ENCODE data around the gene C8B. TPM values are rescaled to one million over a fixed set of nuclear protein-coding genes. Genes with fewer than 3 reads are reported as not detected.
A peak's percentile ranks its signal among the peaks of the same experiment; 100 is the strongest.

Gene C8B
- total and polyA plus RNA-seq, 2 experiments from 2014 or later = not detected

GRCh38 chr1:56934430-56935060 is 31.3 kb downstream of the C8B start:
- Mint-ChIP-seq H3K27me3 (ENCODE audit: insufficient read depth, low read depth, poor library complexity) (peaks cover 7% of the 10 kb centered on the region), H3K27ac (no peak overlapping the region), H3K4me3 (no peak overlapping the region), H3K9me3 (no peaks in the 10 kb centered on the region), H3K4me1 (peaks cover 28% of the 10 kb centered on the region), H3K36me3 (ENCODE audit: low read depth) (no peaks in the 10 kb centered on the region)
- TF ChIP-seq ZNF114 (CRISPR knock-in tag; IDR thresholded peaks at IDR 0.05) = no peak
- TF ChIP-seq STAT1 (IDR thresholded peaks at IDR 0.05; ENCODE audit: unreplicated experiment) = no peak
- TF ChIP-seq JUNB (IDR thresholded peaks at IDR 0.05; ENCODE audit: unreplicated experiment) = no peak
- TF ChIP-seq ZNF331 (CRISPR knock-in tag; IDR thresholded peaks at IDR 0.05; ENCODE audit: low read depth) = no peak
- no peak for TF ChIP-seq POLR2AphosphoS5 (IDR thresholded peaks at IDR 0.05; ENCODE audit: low read depth)
- TF ChIP-seq ETS1 (IDR thresholded peaks at IDR 0.05) = no peak
- TF ChIP-seq, protein P1, sequence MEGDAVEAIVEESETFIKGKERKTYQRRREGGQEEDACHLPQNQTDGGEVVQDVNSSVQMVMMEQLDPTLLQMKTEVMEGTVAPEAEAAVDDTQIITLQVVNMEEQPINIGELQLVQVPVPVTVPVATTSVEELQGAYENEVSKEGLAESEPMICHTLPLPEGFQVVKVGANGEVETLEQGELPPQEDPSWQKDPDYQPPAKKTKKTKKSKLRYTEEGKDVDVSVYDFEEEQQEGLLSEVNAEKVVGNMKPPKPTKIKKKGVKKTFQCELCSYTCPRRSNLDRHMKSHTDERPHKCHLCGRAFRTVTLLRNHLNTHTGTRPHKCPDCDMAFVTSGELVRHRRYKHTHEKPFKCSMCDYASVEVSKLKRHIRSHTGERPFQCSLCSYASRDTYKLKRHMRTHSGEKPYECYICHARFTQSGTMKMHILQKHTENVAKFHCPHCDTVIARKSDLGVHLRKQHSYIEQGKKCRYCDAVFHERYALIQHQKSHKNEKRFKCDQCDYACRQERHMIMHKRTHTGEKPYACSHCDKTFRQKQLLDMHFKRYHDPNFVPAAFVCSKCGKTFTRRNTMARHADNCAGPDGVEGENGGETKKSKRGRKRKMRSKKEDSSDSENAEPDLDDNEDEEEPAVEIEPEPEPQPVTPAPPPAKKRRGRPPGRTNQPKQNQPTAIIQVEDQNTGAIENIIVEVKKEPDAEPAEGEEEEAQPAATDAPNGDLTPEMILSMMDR (conservative IDR thresholded peaks at IDR 0.05; ENCODE audit: low read depth in 2 of 2) = no peak
- TF ChIP-seq, protein P2, sequence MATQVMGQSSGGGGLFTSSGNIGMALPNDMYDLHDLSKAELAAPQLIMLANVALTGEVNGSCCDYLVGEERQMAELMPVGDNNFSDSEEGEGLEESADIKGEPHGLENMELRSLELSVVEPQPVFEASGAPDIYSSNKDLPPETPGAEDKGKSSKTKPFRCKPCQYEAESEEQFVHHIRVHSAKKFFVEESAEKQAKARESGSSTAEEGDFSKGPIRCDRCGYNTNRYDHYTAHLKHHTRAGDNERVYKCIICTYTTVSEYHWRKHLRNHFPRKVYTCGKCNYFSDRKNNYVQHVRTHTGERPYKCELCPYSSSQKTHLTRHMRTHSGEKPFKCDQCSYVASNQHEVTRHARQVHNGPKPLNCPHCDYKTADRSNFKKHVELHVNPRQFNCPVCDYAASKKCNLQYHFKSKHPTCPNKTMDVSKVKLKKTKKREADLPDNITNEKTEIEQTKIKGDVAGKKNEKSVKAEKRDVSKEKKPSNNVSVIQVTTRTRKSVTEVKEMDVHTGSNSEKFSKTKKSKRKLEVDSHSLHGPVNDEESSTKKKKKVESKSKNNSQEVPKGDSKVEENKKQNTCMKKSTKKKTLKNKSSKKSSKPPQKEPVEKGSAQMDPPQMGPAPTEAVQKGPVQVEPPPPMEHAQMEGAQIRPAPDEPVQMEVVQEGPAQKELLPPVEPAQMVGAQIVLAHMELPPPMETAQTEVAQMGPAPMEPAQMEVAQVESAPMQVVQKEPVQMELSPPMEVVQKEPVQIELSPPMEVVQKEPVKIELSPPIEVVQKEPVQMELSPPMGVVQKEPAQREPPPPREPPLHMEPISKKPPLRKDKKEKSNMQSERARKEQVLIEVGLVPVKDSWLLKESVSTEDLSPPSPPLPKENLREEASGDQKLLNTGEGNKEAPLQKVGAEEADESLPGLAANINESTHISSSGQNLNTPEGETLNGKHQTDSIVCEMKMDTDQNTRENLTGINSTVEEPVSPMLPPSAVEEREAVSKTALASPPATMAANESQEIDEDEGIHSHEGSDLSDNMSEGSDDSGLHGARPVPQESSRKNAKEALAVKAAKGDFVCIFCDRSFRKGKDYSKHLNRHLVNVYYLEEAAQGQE (IDR thresholded peaks at IDR 0.05; ENCODE audit: unreplicated experiment) = no peak
- no peak for TF ChIP-seq EZH2 (IDR thresholded peaks at IDR 0.05; ENCODE audit: low read depth, unreplicated experiment)
- no peak for TF ChIP-seq EZH2phosphoT487 (IDR thresholded peaks at IDR 0.05; ENCODE audit: unreplicated experiment)
- TF ChIP-seq ZNF462 (CRISPR knock-in tag; IDR thresholded peaks at IDR 0.05) = no peak
- no peak for TF ChIP-seq NANOG (IDR thresholded peaks at IDR 0.05; ENCODE audit: borderline replicate concordance)
- no peak for TF ChIP-seq CREB1 (CRISPR knock-in tag; IDR thresholded peaks at IDR 0.05; ENCODE audit: low read depth)
- Histone ChIP-seq H3K4me1 (ENCODE audit: insufficient read depth) (peaks cover 24% of the 10 kb centered on the region), H2AFZ (no peak overlapping the region), H3K4me3 (no peak overlapping the region), H3K9me2 (ENCODE audit: insufficient read depth) (no peaks in the 10 kb centered on the region), H3K27me3 (ENCODE audit: insufficient read depth) (no peaks in the 10 kb centered on the region), H4K20me1 (replicated peaks; ENCODE audit: insufficient read depth) (no peaks in the 10 kb centered on the region), H3K27ac (ENCODE audit: low read depth) (no peak overlapping the region), H3K79me2 (replicated peaks; ENCODE audit: insufficient read depth) (no peaks in the 10 kb centered on the region), H3K36me3 (ENCODE audit: insufficient read depth) (no peaks in the 10 kb centered on the region), H3K4me2 (no peak overlapping the region), H3F3A (replicated peaks; ENCODE audit: low read depth) (no peaks in the 10 kb centered on the region)
- ATAC-seq (peak; percentile 49; the same call in 2 of the 3 replicates), DNase-seq (ENCODE audit: low spot score) (no peak)

Data from GM23338 (cell line).